Liver (tissue), 10 donors: ENCODE results near the gene HTR1E. TPM values are rescaled to one million over a fixed set of nuclear protein-coding genes. Genes with fewer than 3 reads are reported as not detected.

ENCODE experiments used
- DNase-seq: peaks from one replicate; pipeline ENCODE4 v3.0.0-alpha.2; 2017; ENCODE audit warnings: low spot score
- H3K27ac ChIP-seq, 2 donors: one replicate each; pipeline ENCODE4 v1.7.0; 2013; ENCODE audit warnings: inconsistent platforms in 2 of 2, low read length in 2 of 2, control low read depth in 1 of 2, low read depth in 1 of 2, mild to moderate bottlenecking in 1 of 2
- H3K27me3 ChIP-seq, 4 donors: one replicate each; pipeline versions ENCODE4 v1.6.1 to v1.7.0; 2013; ENCODE audit warnings: low read length in 3 of 4, inconsistent platforms in 1 of 4, mild to moderate bottlenecking in 1 of 4, moderate library complexity in 1 of 4; ENCODE audit not compliant: control insufficient read depth in 4 of 4, insufficient read depth in 4 of 4
- H3K36me3 ChIP-seq, 4 donors: one replicate each; pipeline versions ENCODE4 v1.6.1 to v1.7.0; 2013; ENCODE audit warnings: low read length in 3 of 4, mild to moderate bottlenecking in 3 of 4, low read depth in 1 of 4, moderate library complexity in 1 of 4; ENCODE audit not compliant: control insufficient read depth in 4 of 4, insufficient read depth in 3 of 4
- H3K4me1 ChIP-seq, 4 donors: one replicate each; pipeline versions ENCODE4 v1.6.1 to v1.7.0; 2013; ENCODE audit warnings: low read length in 3 of 4, mild to moderate bottlenecking in 3 of 4, moderate library complexity in 1 of 4; ENCODE audit not compliant: control insufficient read depth in 4 of 4, insufficient read depth in 4 of 4
- H3K4me3 ChIP-seq, 3 donors: one replicate each; pipeline versions ENCODE4 v1.6.1 to v1.7.0; 2013; ENCODE audit warnings: low read length in 3 of 3, control low read depth in 1 of 3, low read depth in 1 of 3, mild to moderate bottlenecking in 1 of 3
- H3K9ac ChIP-seq, 2 donors: one replicate each; pipeline ENCODE4 v1.7.0; 2013; ENCODE audit warnings: low read length in 2 of 2, mild to moderate bottlenecking in 2 of 2, moderate library complexity in 2 of 2, control low read depth in 1 of 2, low read depth in 1 of 2
- H3K9me3 ChIP-seq, 4 donors: one replicate each; pipeline versions ENCODE4 v1.6.1 to v1.7.0; 2013; ENCODE audit warnings: low read length in 3 of 4; ENCODE audit not compliant: control insufficient read depth in 4 of 4
- EGR1 ChIP-seq, 2 donors: IDR thresholded peaks; 2 replicates each; pipeline ENCODE4 v1.6.1; 2016 to 2018; ENCODE audit warnings: antibody characterized with exemption in 2 of 2, low read depth in 2 of 2
- FOXA1 ChIP-seq: IDR thresholded peaks from 2 replicates; pipeline ENCODE4 v1.6.1; 2016; ENCODE audit warnings: antibody characterized with exemption
- FOXA2 ChIP-seq: IDR thresholded peaks from 2 replicates; pipeline ENCODE4 v1.6.1; 2016; ENCODE audit warnings: antibody characterized with exemption
- GABPA ChIP-seq, 2 donors: IDR thresholded peaks in 1 of 2; conservative IDR thresholded peaks in 1 of 2; 2 replicates each; pipeline ENCODE4 v1.6.1; 2016; ENCODE audit warnings: antibody characterized with exemption in 2 of 2, mild to moderate bottlenecking in 1 of 2, moderate library complexity in 1 of 2
- HNF4A ChIP-seq, 2 donors: conservative IDR thresholded peaks; 2 replicates each; pipeline ENCODE4 v1.6.1; 2016; ENCODE audit warnings: antibody characterized with exemption in 2 of 2, mild to moderate bottlenecking in 2 of 2
- JUND ChIP-seq, 2 donors: IDR thresholded peaks; 2 replicates each; pipeline ENCODE4 v1.6.1; 2016; ENCODE audit warnings: antibody characterized with exemption in 2 of 2
- NR2F2 ChIP-seq: IDR thresholded peaks from 2 replicates; pipeline ENCODE4 v1.6.1; 2016; ENCODE audit warnings: antibody characterized with exemption
- RAD21 ChIP-seq, 2 donors: IDR thresholded peaks; 2 replicates each; pipeline ENCODE4 v1.6.1; 2016; ENCODE audit warnings: antibody characterized with exemption in 2 of 2, mild to moderate bottlenecking in 2 of 2
- RXRA ChIP-seq, 2 donors: IDR thresholded peaks; 2 replicates each; pipeline ENCODE4 v1.6.1; 2017 to 2018; ENCODE audit warnings: antibody characterized with exemption in 2 of 2, mild to moderate bottlenecking in 1 of 2
- SP1 ChIP-seq: IDR thresholded peaks from 2 replicates; pipeline ENCODE4 v1.6.1; 2018; ENCODE audit warnings: antibody characterized with exemption, mild to moderate bottlenecking
- YY1 ChIP-seq: IDR thresholded peaks from 2 replicates; pipeline ENCODE4 v1.6.1; 2016; ENCODE audit warnings: antibody characterized with exemption, mild to moderate bottlenecking
- WGBS: extraction: QIAGEN DNeasy Blood & Tissue Kit; methylation state at CpG from one replicate; pipeline ENCODE4 v1.1.7; 2013; 5-methylcytosine and 5-hydroxymethylcytosine counted together
- polyA plus RNA-seq, 2 donors: library from polyadenylated mRNA; stranded (reverse) in 1 of 2; unstranded in 1 of 2; fragments of 200-250 nt in 1 of 2; fragments of >200 nt in 1 of 2; fragmentation: Nextera tagmentation in 1 of 2; extraction: Ambion mirVana in 1 of 2; gene quantifications; one replicate each; pipeline versions ENCODE4 v1.2.1 to v1.2.3, GENCODE V29; 2013 to 2015
- small RNA-seq: library from RNA; depleted of rRNA; stranded (forward); fragments of <200 nt; gene quantifications from one replicate; pipeline ENCODE3, GENCODE V24; 2014
- total RNA-seq, 2 donors: library from RNA; depleted of rRNA; stranded (reverse); fragments of >200 nt; gene quantifications; one replicate each; pipeline ENCODE4 v1.2.3, GENCODE V29; 2014
- TF ChIP-seq, protein P1 (sequence below): IDR thresholded peaks from 2 replicates; pipeline ENCODE4 v1.6.1; 2016; ENCODE audit warnings: antibody characterized with exemption
- TF ChIP-seq, protein P2 (sequence below): IDR thresholded peaks from 2 replicates; pipeline ENCODE4 v1.6.1; 2016; ENCODE audit warnings: antibody characterized with exemption
- donor health status: healthy.
- donor health status: healthy.
- donor health status: healthy.
- donor health status: healthy.
- donor health status: healthy.

The HTR1E gene
- total and polyA plus RNA-seq, 4 donors, result not detected

DNA sequence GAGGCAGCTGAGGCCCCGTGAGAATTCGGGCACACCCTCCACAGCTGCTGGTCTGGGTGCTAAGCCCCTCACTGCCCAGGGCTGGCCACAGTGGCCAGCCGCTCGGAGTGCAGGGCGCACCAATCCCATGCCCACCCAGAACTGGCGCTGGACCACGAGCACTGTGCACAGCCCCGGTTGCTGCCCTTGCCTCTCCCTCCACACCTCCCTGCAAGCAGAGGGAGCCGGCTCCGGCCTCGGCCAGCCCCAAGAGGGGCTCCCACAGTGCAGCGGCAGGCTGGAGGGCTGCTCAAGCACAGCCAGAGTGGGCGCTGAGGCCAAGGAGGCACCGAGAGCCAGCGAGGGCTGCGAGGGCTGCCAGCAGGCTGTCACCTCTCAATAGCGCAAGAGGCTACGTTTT, 122.6 kb downstream of the HTR1E start (continued):
- no peak for TF ChIP-seq FOXA2
- TF ChIP-seq RAD21 (IDR thresholded peaks at IDR 0.05), result no peak

DNA sequence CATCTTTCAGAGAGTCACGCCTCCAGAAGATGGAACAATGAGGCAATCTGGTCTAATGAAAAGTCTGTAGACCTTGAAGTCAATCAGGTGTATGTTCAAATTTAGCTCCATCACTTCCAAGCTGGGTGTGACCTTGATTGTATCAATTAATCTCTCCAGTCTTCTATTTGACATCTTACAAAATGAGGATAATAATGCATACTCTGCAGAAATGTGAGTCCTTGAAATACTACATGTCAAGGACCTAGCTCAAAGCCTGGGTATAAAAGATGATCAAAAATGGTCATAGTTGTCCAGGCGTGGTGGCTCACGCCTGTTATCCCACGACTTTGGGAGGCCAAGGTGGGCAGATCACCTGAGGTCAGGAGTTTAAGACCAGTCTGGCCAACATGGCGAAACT, 127.8 kb downstream of the HTR1E start:
- Histone ChIP-seq H3K27me3 (no peaks in the 10 kb centered on the region), H3K4me3 (no peak overlapping the region), H3K9me3 (no peaks in the 10 kb centered on the region), H3K36me3 (no peaks in the 10 kb centered on the region), H3K27ac (no peak overlapping the region), H3K9ac (no peak overlapping the region), H3K4me1 (peaks cover 0 to 9% (median 5%) of the 10 kb centered on the region in 4 donors)
- DNase-seq, result no peak
- TF ChIP-seq SP1 (no peak), RXRA (IDR thresholded peaks at IDR 0.05) (no peak), YY1 (no peak), JUND (IDR thresholded peaks at IDR 0.05) (no peak), GABPA (IDR thresholded peaks at IDR 0.05 in 1 of 2, conservative IDR thresholded peaks at IDR 0.05 in 1 of 2) (no peak), FOXA1 (no peak), NR2F2 (no peak), EGR1 (IDR thresholded peaks at IDR 0.05; ENCODE audit: low read depth in 2 of 2) (no peak), HNF4A (conservative IDR thresholded peaks at IDR 0.05) (no peak)
- TF ChIP-seq, protein P1, sequence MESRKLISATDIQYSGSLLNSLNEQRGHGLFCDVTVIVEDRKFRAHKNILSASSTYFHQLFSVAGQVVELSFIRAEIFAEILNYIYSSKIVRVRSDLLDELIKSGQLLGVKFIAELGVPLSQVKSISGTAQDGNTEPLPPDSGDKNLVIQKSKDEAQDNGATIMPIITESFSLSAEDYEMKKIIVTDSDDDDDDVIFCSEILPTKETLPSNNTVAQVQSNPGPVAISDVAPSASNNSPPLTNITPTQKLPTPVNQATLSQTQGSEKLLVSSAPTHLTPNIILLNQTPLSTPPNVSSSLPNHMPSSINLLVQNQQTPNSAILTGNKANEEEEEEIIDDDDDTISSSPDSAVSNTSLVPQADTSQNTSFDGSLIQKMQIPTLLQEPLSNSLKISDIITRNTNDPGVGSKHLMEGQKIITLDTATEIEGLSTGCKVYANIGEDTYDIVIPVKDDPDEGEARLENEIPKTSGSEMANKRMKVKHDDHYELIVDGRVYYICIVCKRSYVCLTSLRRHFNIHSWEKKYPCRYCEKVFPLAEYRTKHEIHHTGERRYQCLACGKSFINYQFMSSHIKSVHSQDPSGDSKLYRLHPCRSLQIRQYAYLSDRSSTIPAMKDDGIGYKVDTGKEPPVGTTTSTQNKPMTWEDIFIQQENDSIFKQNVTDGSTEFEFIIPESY, result no peak
- TF ChIP-seq, protein P2, sequence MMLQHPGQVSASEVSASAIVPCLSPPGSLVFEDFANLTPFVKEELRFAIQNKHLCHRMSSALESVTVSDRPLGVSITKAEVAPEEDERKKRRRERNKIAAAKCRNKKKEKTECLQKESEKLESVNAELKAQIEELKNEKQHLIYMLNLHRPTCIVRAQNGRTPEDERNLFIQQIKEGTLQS, result no peak
- WGBS, result 82% methylated on average over 5 of the region's 5 CpGs

Small RNA genes lying within 50 kb of the gene (small RNA-seq; reads per million reads assigned to genes)
- gene AL157777.2 (not detected), gene MTHFD2P2 (not detected)

Other genes with a start within 250 kb of the HTR1E start
- not detected for gene CGA, start 157.6 kb downstream of the HTR1E start, total RNA-seq
- gene CGA, start 157.6 kb downstream of the HTR1E start, polyA plus RNA-seq, result not detected
- gene ZNF292, start 218.0 kb downstream of the HTR1E start, total RNA-seq, result 10 to 100 TPM; 12.1 to 16.4 TPM
- 10 to 100 TPM in 1 of 2 donors, 1 to 10 TPM in 1; 2.7 to 12.8 TPM for gene ZNF292, start 218.0 kb downstream of the HTR1E start, polyA plus RNA-seq